ENCODE results near the gene TCFL5.

GRCh38 chr20:62910217-62910766 is 48.7 kb upstream of the TCFL5 start:
- no peak for TF ChIP-seq CTCF (IDR thresholded peaks at IDR 0.05)
- no peak for TF ChIP-seq POLR2A (IDR thresholded peaks at IDR 0.05)
